Epithelial cell of prostate (primary cell): ENCODE measurements around the gene ADGRV1.

Source experiments
- DNase-seq: peaks from one replicate; pipeline ENCODE4 v3.0.0-alpha.2; 2011; ENCODE audit warnings: low read depth, low spot score
- H3K27ac ChIP-seq: fragments of 450-650 bp; 2 replicates; pipeline ENCODE4 v1.5.1; 2017; ENCODE audit warnings: mild to moderate bottlenecking

ADGRV1 gene

DNA sequence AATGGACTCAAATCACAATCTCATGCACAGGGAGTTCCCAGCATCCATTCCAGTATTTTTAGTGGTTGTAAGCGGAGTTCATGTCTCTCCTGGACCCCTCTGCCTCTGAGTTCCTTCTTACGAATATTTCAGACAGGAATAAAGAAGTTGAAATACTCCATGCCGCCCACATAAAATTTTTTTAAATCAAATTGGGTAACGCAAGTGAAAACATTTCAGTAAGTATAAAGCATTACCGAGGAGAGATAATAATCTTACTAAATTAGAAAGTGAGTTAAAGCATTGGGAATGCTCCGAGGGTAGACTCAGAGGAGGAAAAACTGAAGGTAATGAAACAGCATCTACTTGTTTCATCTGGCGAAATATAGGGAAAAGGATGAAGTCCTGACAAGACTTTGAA, 506.9 kb downstream of the ADGRV1 start:
- no peak for DNase-seq
- no peak overlapping the region for H3K27ac ChIP-seq

GRCh38 chr5:91069364-91069763, 510.8 kb downstream of the ADGRV1 start:
- H3K27ac ChIP-seq = no peak overlapping the region
- no peak for DNase-seq

DNA sequence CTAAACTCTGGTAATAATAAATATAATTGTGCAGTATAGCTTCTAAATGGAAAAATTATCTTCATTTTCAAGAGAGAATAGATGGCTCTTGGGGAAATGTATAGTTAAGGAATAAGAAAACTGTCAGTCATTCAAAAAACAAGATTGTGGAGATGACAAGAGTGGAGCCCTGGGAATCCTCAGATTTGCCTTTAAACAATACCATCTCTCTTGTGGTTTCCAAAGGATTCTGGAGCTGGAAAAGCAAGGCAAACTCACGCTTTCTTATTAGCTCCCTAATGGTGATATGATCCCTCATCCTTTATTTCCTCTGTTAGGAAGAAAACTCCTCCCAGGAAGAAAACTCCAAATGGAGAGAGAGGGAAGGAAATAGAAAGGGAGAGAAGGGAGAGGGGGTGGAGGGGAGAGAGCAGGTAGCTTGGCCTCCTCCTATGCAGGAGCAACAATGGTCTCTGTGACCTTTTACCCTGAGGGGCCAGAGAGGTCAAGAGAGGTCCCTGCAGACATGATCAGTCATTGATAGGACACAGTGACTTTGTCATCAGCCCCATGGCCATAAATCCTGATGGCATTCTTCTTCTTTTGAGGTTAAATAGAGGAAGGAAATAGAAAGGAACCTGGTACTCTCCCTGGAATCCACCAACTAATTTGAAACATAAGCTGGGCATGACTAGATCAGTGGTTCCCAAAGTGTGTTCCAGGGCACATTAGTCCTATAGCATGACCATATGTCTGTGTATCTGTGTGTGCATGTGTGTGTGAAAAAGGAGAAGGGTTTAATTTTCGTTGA, 512.4 kb downstream of the ADGRV1 start:
- no peak for DNase-seq
- H3K27ac ChIP-seq = no peak overlapping the region

GRCh38 chr5:91072881-91073280, 514.3 kb downstream of the ADGRV1 start:
- no peak overlapping the region for H3K27ac ChIP-seq
- DNase-seq = peak; percentile 12

DNA sequence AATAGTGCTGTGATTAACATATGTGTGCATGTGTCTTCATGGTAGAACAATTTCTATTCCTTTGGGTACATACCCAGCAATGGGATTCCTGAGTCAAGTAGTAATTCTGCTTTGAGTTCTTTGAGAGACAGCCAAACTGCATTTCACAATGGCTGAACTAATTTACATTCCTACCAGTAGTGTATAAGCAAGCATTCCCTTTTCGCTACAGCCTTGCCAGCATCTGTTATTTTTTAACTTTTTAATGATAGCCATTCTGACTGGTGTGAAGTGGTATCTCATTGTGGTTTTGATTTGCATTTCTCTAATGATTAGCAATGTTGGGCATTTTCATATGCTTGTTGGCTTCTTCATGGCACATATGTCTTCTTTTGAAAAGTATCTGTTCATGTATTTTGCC, 516.0 kb downstream of the ADGRV1 start:
- DNase-seq = no peak
- H3K27ac ChIP-seq = no peak overlapping the region

- no peak overlapping the region for H3K27ac ChIP-seq
- DNase-seq = no peak
These were observed 517.5 kb downstream of the ADGRV1 start for GRCh38 chr5:91076138-91076537.

GRCh38 chr5:91077623-91078022, 519.0 kb downstream of the ADGRV1 start:
- DNase-seq = no peak
- no peak overlapping the region for H3K27ac ChIP-seq

DNA sequence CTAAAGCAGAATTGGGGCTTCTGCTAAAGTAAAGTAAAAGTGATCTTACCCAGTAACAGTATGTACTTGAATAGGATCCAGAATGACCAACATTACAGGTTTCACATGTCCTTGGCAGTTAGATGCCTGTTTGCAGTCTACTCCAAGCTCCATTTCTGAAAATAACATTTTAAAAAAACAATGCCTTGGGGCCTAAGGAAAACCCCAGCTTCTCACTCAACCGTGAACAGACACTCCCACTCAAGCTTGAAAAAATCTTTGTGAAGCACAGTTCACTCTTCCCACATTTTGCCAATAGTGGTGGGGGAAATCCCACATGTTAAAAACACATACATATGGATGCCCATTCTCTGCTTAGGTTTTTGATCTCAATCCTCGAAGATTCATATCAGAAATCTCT, 520.4 kb downstream of the ADGRV1 start:
- H3K27ac ChIP-seq = no peak overlapping the region
- no peak for DNase-seq

GRCh38 chr5:91089758-91090157, 531.2 kb downstream of the ADGRV1 start:
- no peak overlapping the region for H3K27ac ChIP-seq
- no peak for DNase-seq

DNA sequence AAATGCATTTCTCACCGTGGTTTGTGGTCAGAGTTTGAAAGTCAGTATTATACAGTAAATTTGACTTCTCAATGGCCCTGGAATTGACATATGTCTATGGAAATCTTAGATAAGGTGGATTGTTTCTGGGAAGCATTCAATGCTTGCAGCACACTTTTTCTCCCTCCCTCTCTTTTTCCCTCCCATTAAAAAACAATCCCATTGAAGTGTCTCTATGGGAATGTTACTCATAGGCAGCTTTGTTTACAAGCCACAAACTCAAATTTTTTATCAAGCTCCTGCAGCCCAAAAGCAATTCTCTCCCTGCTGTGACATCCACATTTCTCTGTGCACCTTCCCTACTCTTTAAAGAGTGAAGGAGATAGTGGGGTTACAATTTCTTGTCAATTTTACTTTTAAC, 532.4 kb downstream of the ADGRV1 start:
- DNase-seq = no peak
- no peak overlapping the region for H3K27ac ChIP-seq

DNA sequence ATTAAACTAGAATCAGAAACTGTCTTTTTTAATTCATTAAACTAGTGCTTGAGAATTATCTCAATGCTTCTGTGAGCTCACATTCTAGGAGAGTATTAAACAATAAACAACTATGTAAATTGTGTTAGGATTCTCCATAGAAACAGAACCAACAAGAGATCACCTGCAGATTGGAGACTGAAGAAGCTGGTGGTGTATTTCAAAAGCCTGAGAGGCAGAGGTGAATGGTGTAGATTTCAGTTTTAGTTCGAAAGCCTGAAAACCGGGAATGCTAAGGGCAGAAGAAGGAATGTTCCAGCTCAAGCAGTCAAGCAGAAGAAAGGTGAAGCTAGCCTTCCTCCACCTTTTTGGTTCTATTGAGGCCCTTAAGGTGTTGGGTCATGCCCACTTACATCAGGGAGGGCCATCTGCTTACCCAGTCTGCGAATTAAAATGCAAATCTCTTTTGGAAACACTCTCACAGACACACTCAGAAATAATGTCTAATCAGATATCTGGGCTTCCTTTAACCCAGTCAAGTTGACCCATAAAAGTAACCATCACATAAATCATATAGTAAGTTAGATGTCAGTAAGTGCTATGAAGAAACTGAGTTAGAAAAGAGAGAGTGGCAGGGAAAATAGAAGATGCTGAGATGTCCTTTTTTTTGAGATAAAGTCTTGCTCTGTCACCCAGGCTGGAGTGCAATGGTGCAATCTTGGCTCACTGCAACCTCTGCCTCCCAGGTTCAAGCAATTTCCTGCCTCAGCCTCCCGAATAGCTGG, 533.1 kb downstream of the ADGRV1 start:
- no peak overlapping the region for H3K27ac ChIP-seq
- DNase-seq = no peak

GRCh38 chr5:91092859-91093783, 534.5 kb downstream of the ADGRV1 start:
- DNase-seq = no peak
- H3K27ac ChIP-seq = no peak overlapping the region

DNA sequence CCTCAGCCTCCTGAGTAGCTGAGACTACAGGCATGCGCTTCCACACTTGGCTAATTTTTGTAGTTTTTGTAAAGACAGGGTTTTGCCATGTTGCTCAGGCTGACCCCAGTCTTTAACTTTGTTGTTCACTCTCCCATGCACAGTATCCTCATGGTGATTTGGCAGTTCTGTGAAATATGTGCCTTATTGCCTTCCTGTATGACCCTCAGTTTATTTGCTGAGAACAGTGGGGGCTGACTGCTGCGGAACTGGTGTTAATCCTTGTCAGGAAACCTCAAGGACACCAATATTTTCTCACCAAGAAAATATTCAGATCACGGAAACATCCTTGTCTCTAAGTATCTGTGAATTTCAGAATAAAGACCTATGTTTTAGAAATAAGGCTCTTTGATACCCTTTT, 536.7 kb downstream of the ADGRV1 start:
- DNase-seq = no peak
- H3K27ac ChIP-seq = no peak overlapping the region

- H3K27ac ChIP-seq = no peak overlapping the region
- no peak for DNase-seq
These were observed 537.3 kb downstream of the ADGRV1 start for GRCh38 chr5:91095786-91096385.

DNA sequence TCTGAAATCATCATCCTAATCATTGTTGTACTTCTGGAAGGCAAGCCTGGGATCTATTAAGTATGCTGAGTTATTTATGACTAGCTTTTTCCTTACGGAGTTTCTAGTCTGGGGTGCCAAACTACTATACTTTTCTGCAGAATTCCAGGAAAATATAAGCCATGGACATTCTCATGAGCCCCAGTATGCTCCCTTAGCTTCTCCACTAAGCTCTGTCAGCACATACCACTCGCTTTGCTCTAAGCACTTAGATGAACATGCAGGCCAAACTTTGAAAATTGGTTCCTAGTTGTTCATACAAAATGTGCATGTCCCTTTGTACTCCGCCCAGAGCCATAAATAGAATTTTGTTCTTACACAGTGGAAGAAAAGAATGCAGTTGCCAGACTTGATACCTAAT, 539.9 kb downstream of the ADGRV1 start:
- DNase-seq = no peak
- no peak overlapping the region for H3K27ac ChIP-seq

- no peak for DNase-seq
- H3K27ac ChIP-seq = no peak overlapping the region
These were observed 543.2 kb downstream of the ADGRV1 start for GRCh38 chr5:91101600-91102379.

DNA sequence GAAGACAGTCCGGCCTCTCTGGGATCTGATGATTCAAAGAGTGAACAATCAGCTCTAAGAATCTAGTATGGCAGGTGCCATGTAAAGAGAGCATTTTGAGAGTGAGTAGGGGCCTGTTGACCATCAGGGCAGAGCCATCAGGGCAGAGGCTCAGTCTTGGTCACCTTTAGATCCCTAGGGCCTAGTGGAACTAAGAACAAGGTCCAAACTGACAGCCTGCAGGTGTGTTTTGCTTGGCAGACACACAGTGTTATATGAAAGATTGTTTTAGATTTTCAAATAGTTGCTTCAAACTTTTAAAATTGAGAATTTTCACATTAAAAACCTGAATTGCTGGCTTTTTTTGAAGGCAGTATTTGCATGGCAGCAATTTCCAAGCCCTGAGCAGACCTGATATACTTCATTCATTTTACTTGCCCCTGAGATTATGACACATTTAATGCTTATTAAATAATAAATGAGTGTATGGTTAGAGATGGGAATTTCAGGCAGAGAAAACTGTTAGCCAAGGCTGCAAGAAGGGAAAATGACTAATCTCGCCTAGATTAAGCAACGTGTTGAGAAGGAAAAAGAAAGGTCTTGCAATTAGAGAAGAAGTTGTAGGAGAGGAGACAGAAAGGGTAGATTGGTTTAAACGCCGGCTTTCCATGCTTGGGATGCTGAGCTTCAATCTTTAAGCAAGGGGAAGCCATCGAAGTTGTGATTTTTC, 544.9 kb downstream of the ADGRV1 start:
- no peak overlapping the region for H3K27ac ChIP-seq
- no peak for DNase-seq

- no peak overlapping the region for H3K27ac ChIP-seq
- no peak for DNase-seq
These were observed 545.5 kb downstream of the ADGRV1 start for GRCh38 chr5:91104062-91104448.
